Hematopoietic multipotent progenitor cell treated with erythropoietin and hydrocortisone succinate and interleukin-3 and kit ligand, for 8 days (in vitro differentiated cells): ENCODE measurements around the gene IRAK2.
A peak's percentile ranks its signal among the peaks of the same experiment; 100 is the strongest.

Source experiments
- DNase-seq: peaks from one replicate; pipeline ENCODE4 v3.0.0-alpha.2; 2015

Gene IRAK2

GRCh38 chr3:10226293-10226692 is 61.6 kb downstream of the IRAK2 start:
- no peak for DNase-seq

- DNase-seq, result peak; percentile 20
These were observed 63.7 kb downstream of the IRAK2 start for GRCh38 chr3:10228248-10228950.

- DNase-seq, result no peak
These were observed 64.9 kb downstream of the IRAK2 start for GRCh38 chr3:10229576-10229975.

GRCh38 chr3:10232137-10232536 is 67.4 kb downstream of the IRAK2 start:
- no peak for DNase-seq

GRCh38 chr3:10233988-10234387 is 69.3 kb downstream of the IRAK2 start:
- DNase-seq, result no peak

- no peak for DNase-seq
These were observed 70.0 kb downstream of the IRAK2 start for GRCh38 chr3:10234526-10235230.

- DNase-seq, result no peak
These were observed 70.8 kb downstream of the IRAK2 start for GRCh38 chr3:10235551-10235950.

GRCh38 chr3:10238345-10239183 is 73.8 kb downstream of the IRAK2 start:
- peak; percentile 45 for DNase-seq

- DNase-seq, result no peak
These were observed 76.1 kb downstream of the IRAK2 start for GRCh38 chr3:10240799-10241198.

GRCh38 chr3:10242182-10243065 is 77.7 kb downstream of the IRAK2 start:
- peak; percentile 73 for DNase-seq

- no peak for DNase-seq
These were observed 79.3 kb downstream of the IRAK2 start for GRCh38 chr3:10244009-10244408.

- no peak for DNase-seq
These were observed 80.5 kb downstream of the IRAK2 start for GRCh38 chr3:10245081-10245712.

GRCh38 chr3:10247679-10248183 is 83.0 kb downstream of the IRAK2 start:
- no peak for DNase-seq

- peak; percentile 99 for DNase-seq
These were observed 83.7 kb downstream of the IRAK2 start, which contains the start of gene TATDN2 for GRCh38 chr3:10248184-10248983. TSS of gene TATDN2 (plus strand) at chr3:10248459. CDS start at chr3:10249201, 742 bp downstream.

- peak; percentile 61 for DNase-seq
These were observed 84.4 kb downstream of the IRAK2 start for GRCh38 chr3:10248984-10249748.

GRCh38 chr3:10249833-10250232 is 85.1 kb downstream of the IRAK2 start:
- no peak for DNase-seq

GRCh38 chr3:10251006-10251405 is 86.3 kb downstream of the IRAK2 start:
- no peak for DNase-seq

- no peak for DNase-seq
These were observed 89.0 kb downstream of the IRAK2 start for GRCh38 chr3:10253731-10254130.

GRCh38 chr3:10255835-10256234 is 91.1 kb downstream of the IRAK2 start:
- no peak for DNase-seq

- no peak for DNase-seq
These were observed 94.3 kb downstream of the IRAK2 start for GRCh38 chr3:10259036-10259435.
